Colonic mucosa (tissue), 4 donors: ENCODE data around the gene RTL5. TPM values are rescaled to one million over a fixed set of nuclear protein-coding genes. Genes with fewer than 3 reads are reported as not detected.

Source experiments
- DNase-seq: peaks from one replicate; pipeline ENCODE4 v3.0.0-alpha.2; 2020
- H3K27ac ChIP-seq: fragments of 200-600 bp; one replicate; pipeline ENCODE4 v1.8.0; 2021
- H3K27me3 ChIP-seq: fragments of 200-600 bp; one replicate; pipeline ENCODE4 v1.8.0; 2021
- H3K36me3 ChIP-seq: fragments of 200-600 bp; one replicate; pipeline ENCODE4 v1.8.0; 2021
- H3K4me1 ChIP-seq: fragments of 200-600 bp; one replicate; pipeline ENCODE4 v1.8.0; 2021; ENCODE audit warnings: mild to moderate bottlenecking
- H3K4me3 ChIP-seq: fragments of 200-600 bp; one replicate; pipeline ENCODE4 v1.8.0; 2021
- H3K9ac ChIP-seq, 2 donors: one replicate each; pipeline ENCODE4 v1.7.0; 2013; ENCODE audit warnings: control low read depth in 2 of 2, low read depth in 2 of 2, low read length in 2 of 2
- H3K9me3 ChIP-seq: fragments of 200-600 bp; one replicate; pipeline ENCODE4 v1.8.0; 2021
- intact Hi-C: fragments of 100-400 bp; cut with DNase I; formaldehyde crosslinking; loops from one replicate; pipeline ENCODE4 v1.14.1; 2022
- total RNA-seq, 2 donors: library from RNA; stranded (reverse); fragmentation: NEBNext Ultra II Directional in 1 of 2; extraction: Animal tissue kit (Norgen Biotek cat#: 25700) in 1 of 2; gene quantifications; one replicate each; pipeline ENCODE4 v1.2.1, GENCODE V29; 2021
- TF ChIP-seq, protein P1 (sequence below): fragments of 200-600 bp; IDR thresholded peaks from one replicate; pipeline ENCODE4 v1.8.0; 2022; ENCODE audit warnings: antibody characterized with exemption, mild to moderate bottlenecking
- donor health status: healthy.
- donor health status: DM: no; HTN: no; CAD: no.
- donor health status: DM: no; HTN: no; CAD: no.

The RTL5 gene
- total RNA-seq, 2 donors from 2014 or later: 1.2 to 2.1 TPM

DNA sequence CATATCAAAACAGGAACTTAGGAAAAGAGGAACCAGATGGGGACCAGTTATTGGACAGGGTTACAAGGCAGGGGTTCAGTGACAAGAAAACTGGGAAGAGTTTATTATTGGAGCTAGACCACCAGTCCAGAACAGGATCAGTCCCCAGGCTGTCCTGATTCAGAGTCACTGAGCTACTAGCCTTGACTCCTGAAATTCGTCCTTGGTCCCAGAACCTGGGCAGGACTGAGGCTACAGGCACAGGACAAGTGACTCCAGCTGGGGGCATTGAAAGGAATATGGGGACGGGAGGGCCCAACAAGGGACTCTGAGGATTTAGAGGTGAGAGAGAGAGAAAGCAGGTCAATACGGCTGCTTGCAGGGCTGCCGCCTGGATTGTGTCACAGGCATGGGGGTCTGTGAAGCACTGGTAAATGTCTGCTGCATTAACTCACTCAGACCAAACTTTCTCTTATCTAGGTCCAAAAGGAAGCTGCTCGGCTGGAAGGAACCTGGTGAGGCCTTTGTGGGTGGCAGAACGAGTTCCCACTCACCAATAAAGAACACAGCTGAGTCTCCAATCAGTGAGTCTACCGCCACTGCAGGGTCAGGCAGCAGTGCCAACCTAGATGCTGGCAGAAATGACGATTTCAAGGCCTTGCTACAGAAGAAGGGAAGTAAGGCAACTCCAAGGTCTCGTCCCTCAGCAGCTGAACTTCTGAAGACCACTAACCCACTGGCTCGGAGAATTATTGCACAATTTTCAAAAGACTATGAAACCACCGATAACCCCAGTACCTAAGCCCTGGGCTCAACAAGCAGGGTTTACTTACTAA is 11.3 kb upstream of the RTL5 start:
- no peak overlapping the region for H3K27ac ChIP-seq
- TF ChIP-seq, protein P1, sequence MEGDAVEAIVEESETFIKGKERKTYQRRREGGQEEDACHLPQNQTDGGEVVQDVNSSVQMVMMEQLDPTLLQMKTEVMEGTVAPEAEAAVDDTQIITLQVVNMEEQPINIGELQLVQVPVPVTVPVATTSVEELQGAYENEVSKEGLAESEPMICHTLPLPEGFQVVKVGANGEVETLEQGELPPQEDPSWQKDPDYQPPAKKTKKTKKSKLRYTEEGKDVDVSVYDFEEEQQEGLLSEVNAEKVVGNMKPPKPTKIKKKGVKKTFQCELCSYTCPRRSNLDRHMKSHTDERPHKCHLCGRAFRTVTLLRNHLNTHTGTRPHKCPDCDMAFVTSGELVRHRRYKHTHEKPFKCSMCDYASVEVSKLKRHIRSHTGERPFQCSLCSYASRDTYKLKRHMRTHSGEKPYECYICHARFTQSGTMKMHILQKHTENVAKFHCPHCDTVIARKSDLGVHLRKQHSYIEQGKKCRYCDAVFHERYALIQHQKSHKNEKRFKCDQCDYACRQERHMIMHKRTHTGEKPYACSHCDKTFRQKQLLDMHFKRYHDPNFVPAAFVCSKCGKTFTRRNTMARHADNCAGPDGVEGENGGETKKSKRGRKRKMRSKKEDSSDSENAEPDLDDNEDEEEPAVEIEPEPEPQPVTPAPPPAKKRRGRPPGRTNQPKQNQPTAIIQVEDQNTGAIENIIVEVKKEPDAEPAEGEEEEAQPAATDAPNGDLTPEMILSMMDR: no peak
- H3K9ac ChIP-seq: no peak overlapping the region
- intact Hi-C loops: no loop called here
- DNase-seq: no peak
- no peaks in the 10 kb centered on the region for H3K27me3 ChIP-seq
- no peaks in the 10 kb centered on the region for H3K36me3 ChIP-seq
- no peaks in the 10 kb centered on the region for H3K9me3 ChIP-seq
- no peaks in the 10 kb centered on the region for H3K4me1 ChIP-seq
- no peak overlapping the region for H3K4me3 ChIP-seq

DNA sequence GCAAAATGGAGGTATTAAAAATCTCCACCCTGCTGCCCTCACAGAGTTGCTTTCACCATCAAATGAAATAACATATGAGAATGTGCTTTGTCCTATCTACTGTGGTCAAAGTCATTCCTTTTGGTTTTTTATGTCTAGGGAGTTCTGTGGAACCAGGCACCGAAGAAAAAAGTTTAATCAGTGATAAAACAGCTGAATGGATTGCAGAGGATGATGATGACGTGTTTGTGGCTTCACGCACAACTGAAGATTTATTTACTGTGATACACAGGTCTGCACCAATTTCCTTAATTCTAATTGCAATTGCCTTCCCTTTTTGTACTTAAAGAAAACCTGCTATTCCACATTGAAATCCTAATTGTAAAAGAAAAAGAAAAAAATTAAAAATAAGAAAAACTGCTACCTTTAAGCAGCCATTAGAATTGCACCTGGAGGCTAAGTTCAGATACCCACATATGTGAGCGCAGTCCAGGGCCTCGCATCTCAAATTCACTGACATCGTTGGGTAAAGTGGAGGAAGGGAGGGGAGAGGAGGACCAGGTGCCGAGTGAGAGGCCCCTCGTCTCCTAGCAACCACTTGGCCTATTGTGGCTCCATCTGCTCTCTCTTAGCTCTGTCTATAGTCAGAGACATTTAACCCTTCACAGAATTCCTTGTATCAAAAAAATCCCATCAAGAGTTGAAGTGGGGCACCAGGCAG is 10.5 kb upstream of the RTL5 start:
- no peak for DNase-seq
- H3K9ac ChIP-seq: no peak overlapping the region
- H3K4me3 ChIP-seq: no peak overlapping the region
- intact Hi-C loops: no loop called here
- H3K27me3 ChIP-seq: no peaks in the 10 kb centered on the region
- TF ChIP-seq, protein P1: no peak
- H3K4me1 ChIP-seq: no peaks in the 10 kb centered on the region
- H3K9me3 ChIP-seq: no peaks in the 10 kb centered on the region
- H3K36me3 ChIP-seq: no peaks in the 10 kb centered on the region
- H3K27ac ChIP-seq: no peak overlapping the region

DNA sequence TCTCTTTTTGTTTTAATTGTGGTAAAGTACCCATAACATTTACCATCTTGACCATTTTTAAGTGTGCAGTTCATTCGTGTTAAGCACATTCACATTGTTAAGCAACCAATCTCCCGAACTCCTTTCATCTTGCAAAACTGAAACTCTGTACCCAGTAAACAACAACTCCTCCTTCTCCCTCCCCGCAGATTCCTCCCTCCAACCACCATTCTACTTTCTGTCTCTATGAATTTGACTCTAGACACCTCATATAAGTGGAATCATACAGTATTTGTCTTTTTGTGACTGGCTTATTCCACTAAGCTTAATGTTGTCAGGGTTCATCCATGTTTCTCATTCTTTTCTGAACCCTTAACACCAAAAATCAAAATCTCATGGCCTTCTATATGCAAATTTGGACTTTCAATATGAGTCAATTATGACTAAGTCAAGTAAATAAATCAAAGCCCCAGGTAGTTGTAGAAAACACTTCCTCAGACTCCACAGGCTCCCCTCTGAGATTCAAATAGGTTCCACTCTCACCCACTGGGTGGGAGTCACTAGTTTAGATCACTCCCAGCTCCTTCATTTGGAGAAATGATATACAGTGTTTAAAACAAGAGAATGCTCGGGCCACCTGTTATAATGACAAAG is 9.8 kb upstream of the RTL5 start:
- Histone ChIP-seq H3K4me1 (no peaks in the 10 kb centered on the region), H3K4me3 (no peak overlapping the region), H3K9ac (no peak overlapping the region), H3K27ac (no peak overlapping the region), H3K27me3 (no peaks in the 10 kb centered on the region), H3K36me3 (no peaks in the 10 kb centered on the region), H3K9me3 (no peaks in the 10 kb centered on the region)
- intact Hi-C loops: no loop called here
- TF ChIP-seq, protein P1: no peak
- no peak for DNase-seq

DNA sequence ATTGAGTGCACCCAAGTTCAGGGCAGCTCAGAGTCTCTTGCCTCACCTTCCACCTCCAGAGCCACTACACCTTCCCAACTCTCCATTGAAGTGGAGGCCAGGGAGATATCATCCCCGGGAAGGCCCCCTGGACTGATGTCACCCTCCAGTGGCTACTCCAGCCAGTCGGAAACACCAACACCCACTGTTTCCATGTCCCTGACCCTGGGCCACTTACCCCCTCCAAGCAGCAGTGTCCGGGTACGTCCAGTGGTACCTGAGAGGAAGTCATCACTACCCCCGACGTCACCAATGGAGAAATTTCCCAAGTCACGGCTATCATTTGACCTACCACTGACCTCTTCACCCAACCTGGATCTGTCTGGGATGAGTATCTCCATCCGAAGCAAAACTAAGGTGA is 7.8 kb upstream of the RTL5 start:
- no peak overlapping the region for H3K27ac ChIP-seq
- no peaks in the 10 kb centered on the region for H3K27me3 ChIP-seq
- no peak overlapping the region for H3K4me3 ChIP-seq
- H3K9me3 ChIP-seq: no peaks in the 10 kb centered on the region
- H3K36me3 ChIP-seq: no peaks in the 10 kb centered on the region
- H3K9ac ChIP-seq: no peak overlapping the region
- intact Hi-C loops: no loop called here
- no peaks in the 10 kb centered on the region for H3K4me1 ChIP-seq
- no peak for DNase-seq
- TF ChIP-seq, protein P1: no peak

DNA sequence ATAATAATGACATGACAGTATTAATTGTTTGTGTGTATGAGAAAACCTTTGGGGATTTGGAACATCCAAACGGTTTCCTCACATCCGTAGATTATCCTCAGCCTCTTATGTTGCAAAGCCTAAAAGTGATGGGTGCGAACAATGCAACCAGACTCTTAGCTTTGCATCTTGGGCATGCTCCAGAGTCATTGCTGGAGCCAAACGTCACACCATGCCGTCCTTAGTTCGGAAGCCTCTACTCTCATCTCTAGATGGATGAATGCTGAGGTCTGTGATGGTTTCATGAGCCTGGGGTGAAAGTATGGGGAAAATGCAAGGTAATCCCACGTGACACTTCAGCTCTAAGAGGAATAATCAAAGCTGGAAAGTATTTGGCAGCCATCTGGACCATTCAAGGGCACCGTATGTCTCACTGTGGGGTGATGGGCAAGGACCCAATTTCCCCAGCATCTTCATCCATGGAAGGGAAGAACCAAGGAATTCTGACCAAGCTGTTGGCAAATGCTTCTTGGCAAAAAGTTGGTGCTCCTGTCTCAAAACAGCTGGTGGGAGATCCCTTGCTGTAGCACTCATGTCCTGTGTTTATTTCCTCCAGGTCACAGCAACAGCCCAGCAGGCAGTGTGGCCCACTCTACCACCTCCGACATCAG is 6.3 kb upstream of the RTL5 start:
- TF ChIP-seq, protein P1: no peak
- Histone ChIP-seq H3K4me1 (no peaks in the 10 kb centered on the region), H3K9me3 (no peaks in the 10 kb centered on the region), H3K27me3 (no peaks in the 10 kb centered on the region), H3K27ac (no peak overlapping the region), H3K4me3 (no peak overlapping the region), H3K36me3 (no peaks in the 10 kb centered on the region), H3K9ac (no peak overlapping the region)
- intact Hi-C loops: no loop called here
- DNase-seq: no peak
